Breast epithelium (tissue), 3 donors: ENCODE data around the gene KRT3.

Experiments
- CTCF ChIP-seq, 3 donors: fragments of 450-650 bp; IDR thresholded peaks; one replicate each; pipeline ENCODE4 v1.5.1; 2016 to 2017; ENCODE audit warnings: antibody characterized with exemption in 3 of 3, mild to moderate bottlenecking in 3 of 3, moderate library complexity in 3 of 3
- POLR2AphosphoS5 ChIP-seq, 3 donors: sonication (generic); formaldehyde crosslinking; IDR thresholded peaks; one replicate each; pipeline ENCODE4 v1.6.1; 2017; ENCODE audit warnings: antibody characterized with exemption in 3 of 3

GRCh38 chr12:52766351-52767019 lies 29.4 kb downstream of the KRT3 start:
- TF ChIP-seq CTCF (IDR thresholded peaks at IDR 0.05) (no peak), POLR2AphosphoS5 (IDR thresholded peaks at IDR 0.05) (no peak)
